ENCODE data around the gene RPS6KA2.
"Not testable (repeated sequence)": the region's sequence is repeated elsewhere in the genome, so short reads cannot be mapped to it uniquely, and the experiment has no call there.

RPS6KA2 gene

GRCh38 chr6:166400181-166400580 is 226.9 kb downstream of the RPS6KA2 start:
- Histone ChIP-seq H3K4me3 (ENCODE audit: low read depth, low read length) (no peak overlapping the region), H3K4me1 (ENCODE audit: control insufficient read depth, insufficient read depth, low read length, unreplicated experiment) (peaks cover 10% of the 10 kb centered on the region), H3K27me3 (ENCODE audit: insufficient read depth, low read length) (peaks cover 14% of the 10 kb centered on the region; the same call in 1 of the 2 replicates), H2AFZ (ENCODE audit: low read length, unreplicated experiment) (no peak overlapping the region), H3K27ac (ENCODE audit: low read depth, low read length) (no peak overlapping the region), H3K79me2 (ENCODE audit: control insufficient read depth, insufficient read depth, low read length, unreplicated experiment) (no peaks in the 10 kb centered on the region), H3K36me3 (ENCODE audit: insufficient read depth, low read length) (no peaks in the 10 kb centered on the region)

GRCh38 chr6:166398348-166398747 is 228.7 kb downstream of the RPS6KA2 start:
- Histone ChIP-seq H3K4me3 (ENCODE audit: low read depth, low read length) (no peak overlapping the region), H3K27ac (ENCODE audit: low read depth, low read length) (no peak overlapping the region), H3K27me3 (ENCODE audit: insufficient read depth, low read length) (peaks cover 26% of the 10 kb centered on the region), H3K4me1 (ENCODE audit: control insufficient read depth, insufficient read depth, low read length, unreplicated experiment) (peaks cover 9% of the 10 kb centered on the region), H3K79me2 (ENCODE audit: control insufficient read depth, insufficient read depth, low read length, unreplicated experiment) (no peaks in the 10 kb centered on the region), H3K36me3 (ENCODE audit: insufficient read depth, low read length) (no peaks in the 10 kb centered on the region), H2AFZ (ENCODE audit: low read length, unreplicated experiment) (no peak overlapping the region)

- Histone ChIP-seq H3K36me3 (ENCODE audit: insufficient read depth, low read length) (no peaks in the 10 kb centered on the region), H2AFZ (ENCODE audit: low read length, unreplicated experiment) (no peak overlapping the region), H3K4me3 (ENCODE audit: low read depth, low read length) (no peak overlapping the region), H3K79me2 (ENCODE audit: control insufficient read depth, insufficient read depth, low read length, unreplicated experiment) (no peaks in the 10 kb centered on the region), H3K4me1 (ENCODE audit: control insufficient read depth, insufficient read depth, low read length, unreplicated experiment) (peaks cover 4% of the 10 kb centered on the region), H3K27me3 (ENCODE audit: insufficient read depth, low read length) (peaks cover 26% of the 10 kb centered on the region), H3K27ac (ENCODE audit: low read depth, low read length) (no peak overlapping the region)
Observed at GRCh38 chr6:166397849-166398248, 229.2 kb downstream of the RPS6KA2 start.

- H3K27me3 ChIP-seq (ENCODE audit: insufficient read depth, low read length) = peaks cover 33% of the 10 kb centered on the region
- H3K4me1 ChIP-seq (ENCODE audit: control insufficient read depth, insufficient read depth, low read length, unreplicated experiment) = no peaks in the 10 kb centered on the region
- H2AFZ ChIP-seq (ENCODE audit: low read length, unreplicated experiment) = no peak overlapping the region
- H3K4me3 ChIP-seq (ENCODE audit: low read depth, low read length) = no peak overlapping the region
- no peaks in the 10 kb centered on the region for H3K79me2 ChIP-seq (ENCODE audit: control insufficient read depth, insufficient read depth, low read length, unreplicated experiment)
- no peaks in the 10 kb centered on the region for H3K36me3 ChIP-seq (ENCODE audit: insufficient read depth, low read length)
- no peak overlapping the region for H3K27ac ChIP-seq (ENCODE audit: low read depth, low read length)
Observed at GRCh38 chr6:166395778-166396177, 231.3 kb downstream of the RPS6KA2 start.

GRCh38 chr6:166395351-166395750 is 231.7 kb downstream of the RPS6KA2 start:
- peaks cover 38% of the 10 kb centered on the region for H3K27me3 ChIP-seq (ENCODE audit: insufficient read depth, low read length)
- H3K79me2 ChIP-seq (ENCODE audit: control insufficient read depth, insufficient read depth, low read length, unreplicated experiment) = no peaks in the 10 kb centered on the region
- no peak overlapping the region for H2AFZ ChIP-seq (ENCODE audit: low read length, unreplicated experiment)
- no peaks in the 10 kb centered on the region for H3K36me3 ChIP-seq (ENCODE audit: insufficient read depth, low read length)
- H3K4me1 ChIP-seq (ENCODE audit: control insufficient read depth, insufficient read depth, low read length, unreplicated experiment) = no peaks in the 10 kb centered on the region
- H3K27ac ChIP-seq (ENCODE audit: low read depth, low read length) = no peak overlapping the region
- H3K4me3 ChIP-seq (ENCODE audit: low read depth, low read length) = no peak overlapping the region

- H2AFZ ChIP-seq (ENCODE audit: low read length, unreplicated experiment) = no peak overlapping the region
- no peaks in the 10 kb centered on the region for H3K4me1 ChIP-seq (ENCODE audit: control insufficient read depth, insufficient read depth, low read length, unreplicated experiment)
- H3K79me2 ChIP-seq (ENCODE audit: control insufficient read depth, insufficient read depth, low read length, unreplicated experiment) = no peaks in the 10 kb centered on the region
- no peak overlapping the region for H3K27ac ChIP-seq (ENCODE audit: low read depth, low read length)
- H3K36me3 ChIP-seq (ENCODE audit: insufficient read depth, low read length) = no peaks in the 10 kb centered on the region
- no peak overlapping the region for H3K4me3 ChIP-seq (ENCODE audit: low read depth, low read length)
- peaks cover 38% of the 10 kb centered on the region for H3K27me3 ChIP-seq (ENCODE audit: insufficient read depth, low read length)
Observed at GRCh38 chr6:166394036-166394892, 232.8 kb downstream of the RPS6KA2 start.

- Histone ChIP-seq H3K79me2 (ENCODE audit: control insufficient read depth, insufficient read depth, low read length, unreplicated experiment) (no peaks in the 10 kb centered on the region), H2AFZ (ENCODE audit: low read length, unreplicated experiment) (no peak overlapping the region), H3K4me3 (ENCODE audit: low read depth, low read length) (no peak overlapping the region), H3K27ac (ENCODE audit: low read depth, low read length) (no peak overlapping the region), H3K36me3 (ENCODE audit: insufficient read depth, low read length) (no peaks in the 10 kb centered on the region), H3K4me1 (ENCODE audit: control insufficient read depth, insufficient read depth, low read length, unreplicated experiment) (no peaks in the 10 kb centered on the region), H3K27me3 (ENCODE audit: insufficient read depth, low read length) (peaks cover 38% of the 10 kb centered on the region)
Observed at GRCh38 chr6:166393535-166393823, 233.6 kb downstream of the RPS6KA2 start.

GRCh38 chr6:166392755-166393534 is 234.1 kb downstream of the RPS6KA2 start:
- not testable (repeated sequence) for H3K4me3 ChIP-seq (ENCODE audit: low read depth, low read length); H3K36me3 ChIP-seq (ENCODE audit: insufficient read depth, low read length); H3K4me1 ChIP-seq (ENCODE audit: control insufficient read depth, insufficient read depth, low read length, unreplicated experiment); H3K79me2 ChIP-seq (ENCODE audit: control insufficient read depth, insufficient read depth, low read length, unreplicated experiment); H3K27ac ChIP-seq (ENCODE audit: low read depth, low read length); H2AFZ ChIP-seq (ENCODE audit: low read length, unreplicated experiment)
- peaks cover 37% of the 10 kb centered on the region for H3K27me3 ChIP-seq (ENCODE audit: insufficient read depth, low read length)

GRCh38 chr6:166389119-166389518 is 237.9 kb downstream of the RPS6KA2 start:
- H3K27me3 ChIP-seq (ENCODE audit: insufficient read depth, low read length) = peaks cover 16% of the 10 kb centered on the region
- H3K79me2 ChIP-seq (ENCODE audit: control insufficient read depth, insufficient read depth, low read length, unreplicated experiment) = no peaks in the 10 kb centered on the region
- no peak overlapping the region for H3K4me3 ChIP-seq (ENCODE audit: low read depth, low read length)
- no peaks in the 10 kb centered on the region for H3K36me3 ChIP-seq (ENCODE audit: insufficient read depth, low read length)
- H3K27ac ChIP-seq (ENCODE audit: low read depth, low read length) = no peak overlapping the region
- H3K4me1 ChIP-seq (ENCODE audit: control insufficient read depth, insufficient read depth, low read length, unreplicated experiment) = no peaks in the 10 kb centered on the region
- H2AFZ ChIP-seq (ENCODE audit: low read length, unreplicated experiment) = no peak overlapping the region

- H3K4me3 ChIP-seq (ENCODE audit: low read depth, low read length) = no peak overlapping the region
- H3K27me3 ChIP-seq (ENCODE audit: insufficient read depth, low read length) = peaks cover 12% of the 10 kb centered on the region
- no peak overlapping the region for H2AFZ ChIP-seq (ENCODE audit: low read length, unreplicated experiment)
- H3K27ac ChIP-seq (ENCODE audit: low read depth, low read length) = no peak overlapping the region
- no peaks in the 10 kb centered on the region for H3K79me2 ChIP-seq (ENCODE audit: control insufficient read depth, insufficient read depth, low read length, unreplicated experiment)
- no peaks in the 10 kb centered on the region for H3K36me3 ChIP-seq (ENCODE audit: insufficient read depth, low read length)
- no peaks in the 10 kb centered on the region for H3K4me1 ChIP-seq (ENCODE audit: control insufficient read depth, insufficient read depth, low read length, unreplicated experiment)
Observed at GRCh38 chr6:166388290-166389004, 238.6 kb downstream of the RPS6KA2 start.

Measured in ACC112 (cell line).